ENCODE data around the gene MEIOSIN. TPM values are rescaled to one million over a fixed set of nuclear protein-coding genes. Genes with fewer than 3 reads are reported as not detected.

MEIOSIN gene
- total and polyA plus RNA-seq, 2 experiments from 2014 or later, result not detected

DNA sequence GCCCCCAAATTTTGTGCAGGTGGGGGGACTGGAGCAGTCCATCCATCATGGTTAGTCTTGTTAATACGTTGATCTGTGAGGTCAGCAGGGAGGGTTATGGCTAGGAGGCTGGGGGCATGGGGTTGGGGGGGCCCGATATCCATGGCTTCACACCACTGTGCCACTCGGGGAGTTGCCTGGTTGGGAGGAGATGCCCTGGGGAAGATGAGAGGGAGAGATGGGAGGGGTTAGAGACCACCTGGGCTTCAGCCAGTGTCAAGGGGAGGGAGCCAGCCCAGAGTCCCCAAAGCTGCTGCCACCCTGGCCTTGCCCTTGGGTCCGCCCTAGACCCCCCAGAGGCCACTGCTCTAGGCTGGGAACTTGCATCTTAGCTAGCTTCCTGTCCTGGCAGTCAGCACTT, 50.9 kb downstream of the MEIOSIN start:
- in situ Hi-C loops (cut with MboI), result no loop called here
- TF ChIP-seq EZH2 (IDR thresholded peaks at IDR 0.05; ENCODE audit: insufficient read depth, poor library complexity, severe bottlenecking) (no peak), EZH2phosphoT487 (IDR thresholded peaks at IDR 0.05; ENCODE audit: insufficient read depth, low read depth) (no peak)
- H3F3A ChIP-seq (ENCODE audit: insufficient read depth), result peaks cover 11% of the 10 kb centered on the region
- H3K36me3 ChIP-seq (ENCODE audit: low read depth), result peaks cover 3% of the 10 kb centered on the region; the same call in 1 of the 2 replicates
- no peaks in the 10 kb centered on the region for H3K27me3 ChIP-seq (replicated peaks; ENCODE audit: insufficient read depth)
- peaks cover 19% of the 10 kb centered on the region for H3K4me1 ChIP-seq (ENCODE audit: insufficient read depth)
- H4K20me1 ChIP-seq (ENCODE audit: insufficient read depth), result no peaks in the 10 kb centered on the region
- H3K9me3 ChIP-seq (ENCODE audit: low read depth), result no peaks in the 10 kb centered on the region
- no peak overlapping the region for H3K4me3 ChIP-seq
- H3K4me2 ChIP-seq (ENCODE audit: unreplicated experiment), result peak overlapping the region; percentile 71
- H3K9ac ChIP-seq, result peak overlapping the region; percentile 80
- H3K27ac ChIP-seq, result peak overlapping the region; percentile 87
- no peaks in the 10 kb centered on the region for H3K9me2 ChIP-seq (ENCODE audit: insufficient read depth)
- H3K79me2 ChIP-seq (ENCODE audit: insufficient read depth), result peaks cover 44% of the 10 kb centered on the region
- DNase-seq, result no peak
- 42 to 100% methylated on average over 1 to 4 of the region's 4 CpGs for WGBS, 2 experiments (ENCODE audit: low coverage in 1 of 2, low lambda C conversion rate in 2 of 2, missing lambda C conversion rate in 2 of 2)
- H2AFZ ChIP-seq, result no peak overlapping the region

GRCh38 chr19:45785097-45785496, 51.9 kb downstream of the MEIOSIN start:
- Histone ChIP-seq H3K9me2 (ENCODE audit: insufficient read depth) (no peaks in the 10 kb centered on the region), H3K79me2 (ENCODE audit: insufficient read depth) (peaks cover 54% of the 10 kb centered on the region), H3K27ac (no peak overlapping the region), H3K4me1 (ENCODE audit: insufficient read depth) (peaks cover 19% of the 10 kb centered on the region), H3K36me3 (ENCODE audit: low read depth) (peaks cover 12% of the 10 kb centered on the region; the same call in 1 of the 2 replicates), H3F3A (ENCODE audit: insufficient read depth) (peaks cover 11% of the 10 kb centered on the region), H3K9me3 (ENCODE audit: low read depth) (no peaks in the 10 kb centered on the region), H3K4me3 (no peak overlapping the region), H3K27me3 (replicated peaks; ENCODE audit: insufficient read depth) (no peaks in the 10 kb centered on the region), H4K20me1 (ENCODE audit: insufficient read depth) (no peaks in the 10 kb centered on the region), H3K9ac (no peak overlapping the region), H3K4me2 (ENCODE audit: unreplicated experiment) (no peak overlapping the region), H2AFZ (no peak overlapping the region)
- in situ Hi-C loops (cut with MboI), result no loop called here
- DNase-seq, result no peak
- WGBS, 2 experiments (ENCODE audit: low coverage in 1 of 2, low lambda C conversion rate in 2 of 2, missing lambda C conversion rate in 2 of 2), result 46 to 59% methylated on average over 5 of the region's 5 CpGs
- TF ChIP-seq EZH2 (IDR thresholded peaks at IDR 0.05; ENCODE audit: insufficient read depth, poor library complexity, severe bottlenecking), result no peak
- no peak for TF ChIP-seq EZH2phosphoT487 (IDR thresholded peaks at IDR 0.05; ENCODE audit: insufficient read depth, low read depth)

GRCh38 chr19:45785781-45786532, 52.7 kb downstream of the MEIOSIN start:
- Histone ChIP-seq H3K9ac (no peak overlapping the region), H3K79me2 (ENCODE audit: insufficient read depth) (peaks cover 62% of the 10 kb centered on the region), H3K36me3 (ENCODE audit: low read depth) (peaks cover 12% of the 10 kb centered on the region; the same call in 1 of the 2 replicates), H3K9me3 (ENCODE audit: low read depth) (no peaks in the 10 kb centered on the region), H3K27me3 (replicated peaks; ENCODE audit: insufficient read depth) (no peaks in the 10 kb centered on the region), H3K4me2 (ENCODE audit: unreplicated experiment) (no peak overlapping the region), H3K4me1 (ENCODE audit: insufficient read depth) (peaks cover 19% of the 10 kb centered on the region), H3K9me2 (ENCODE audit: insufficient read depth) (no peaks in the 10 kb centered on the region), H2AFZ (no peak overlapping the region), H3K27ac (no peak overlapping the region), H3F3A (ENCODE audit: insufficient read depth) (peaks cover 11% of the 10 kb centered on the region), H4K20me1 (ENCODE audit: insufficient read depth) (no peaks in the 10 kb centered on the region), H3K4me3 (no peak overlapping the region)
- no peak for DNase-seq
- in situ Hi-C loops (cut with MboI), result no loop called here
- TF ChIP-seq EZH2phosphoT487 (IDR thresholded peaks at IDR 0.05; ENCODE audit: insufficient read depth, low read depth) (no peak), EZH2 (IDR thresholded peaks at IDR 0.05; ENCODE audit: insufficient read depth, poor library complexity, severe bottlenecking) (no peak)
- 82 to 87% methylated on average over 28 to 54 of the region's 57 CpGs for WGBS, 2 experiments (ENCODE audit: low coverage in 1 of 2, low lambda C conversion rate in 2 of 2, missing lambda C conversion rate in 2 of 2)

DNA sequence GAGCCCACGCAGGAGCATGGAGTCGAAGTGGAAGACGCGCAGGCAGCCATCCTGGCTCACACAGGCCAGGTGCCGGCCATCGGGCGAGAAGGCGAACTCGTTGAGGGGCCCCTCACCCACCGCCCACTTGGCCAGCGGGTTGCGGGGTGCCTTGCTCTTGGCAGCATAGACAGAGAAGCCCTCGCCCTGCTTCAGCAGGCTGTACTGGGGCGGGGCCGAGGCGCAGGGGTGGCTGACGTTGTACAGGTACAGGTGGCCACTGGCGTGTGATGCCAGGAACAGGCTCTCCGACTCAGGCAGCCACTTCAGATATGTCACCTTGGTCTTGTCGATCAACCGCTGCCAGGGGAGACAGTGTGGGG, 53.3 kb downstream of the MEIOSIN start:
- TF ChIP-seq EZH2 (IDR thresholded peaks at IDR 0.05; ENCODE audit: insufficient read depth, poor library complexity, severe bottlenecking) (no peak), EZH2phosphoT487 (IDR thresholded peaks at IDR 0.05; ENCODE audit: insufficient read depth, low read depth) (no peak)
- in situ Hi-C loops (cut with MboI), result no loop called here
- Histone ChIP-seq H3F3A (ENCODE audit: insufficient read depth) (peaks cover 11% of the 10 kb centered on the region), H3K79me2 (ENCODE audit: insufficient read depth) (peaks cover 67% of the 10 kb centered on the region), H3K36me3 (ENCODE audit: low read depth) (peaks cover 12% of the 10 kb centered on the region; the same call in 1 of the 2 replicates), H3K9ac (no peak overlapping the region), H2AFZ (no peak overlapping the region), H3K9me2 (ENCODE audit: insufficient read depth) (no peaks in the 10 kb centered on the region), H3K27me3 (replicated peaks; ENCODE audit: insufficient read depth) (no peaks in the 10 kb centered on the region), H4K20me1 (ENCODE audit: insufficient read depth) (no peaks in the 10 kb centered on the region), H3K4me3 (no peak overlapping the region), H3K4me2 (ENCODE audit: unreplicated experiment) (no peak overlapping the region), H3K27ac (no peak overlapping the region), H3K9me3 (ENCODE audit: low read depth) (no peaks in the 10 kb centered on the region), H3K4me1 (ENCODE audit: insufficient read depth) (peaks cover 18% of the 10 kb centered on the region)
- DNase-seq, result no peak
- 90 to 95% methylated on average over 20 of the region's 21 CpGs for WGBS, 2 experiments (ENCODE audit: low coverage in 1 of 2, low lambda C conversion rate in 2 of 2, missing lambda C conversion rate in 2 of 2)
